Effector CD4-positive, alpha-beta T cell (primary cell): Measurements from ENCODE around the gene MAPK4.

Experiments
- DNase-seq: peaks from one replicate; pipeline ENCODE4 v3.0.0-alpha.2; 2020

MAPK4 gene

DNA sequence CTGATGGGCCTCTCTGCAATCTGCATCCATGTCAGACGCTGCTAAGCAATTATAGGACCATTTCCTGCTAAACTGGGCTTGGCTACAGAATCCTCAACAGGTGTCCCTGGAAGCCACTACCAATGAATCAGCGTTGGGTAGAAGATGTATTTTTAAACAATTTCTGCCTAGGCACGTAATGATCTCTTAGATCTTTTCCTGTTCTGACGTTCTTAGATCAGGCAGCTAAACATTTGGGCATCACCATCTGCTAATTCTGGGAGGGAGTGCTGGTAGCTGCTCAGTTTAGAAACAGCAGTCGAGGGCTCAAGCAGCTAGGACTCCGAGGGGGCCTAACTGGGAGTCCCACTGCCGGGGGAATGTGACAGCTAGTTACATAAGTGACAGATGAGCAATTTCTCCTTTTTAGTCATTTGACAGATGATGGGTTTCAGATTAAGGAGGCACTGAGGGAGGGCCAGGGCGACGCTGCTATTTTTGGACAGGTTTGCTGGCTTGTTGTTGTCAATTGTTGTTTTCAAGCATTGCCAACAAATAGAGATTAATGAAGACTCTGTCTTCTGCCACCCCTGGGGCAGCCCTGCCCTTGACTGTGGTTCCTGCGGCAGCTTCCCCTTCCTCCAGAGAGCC lies 167.2 kb downstream of the MAPK4 start:
- no peak for DNase-seq

DNA sequence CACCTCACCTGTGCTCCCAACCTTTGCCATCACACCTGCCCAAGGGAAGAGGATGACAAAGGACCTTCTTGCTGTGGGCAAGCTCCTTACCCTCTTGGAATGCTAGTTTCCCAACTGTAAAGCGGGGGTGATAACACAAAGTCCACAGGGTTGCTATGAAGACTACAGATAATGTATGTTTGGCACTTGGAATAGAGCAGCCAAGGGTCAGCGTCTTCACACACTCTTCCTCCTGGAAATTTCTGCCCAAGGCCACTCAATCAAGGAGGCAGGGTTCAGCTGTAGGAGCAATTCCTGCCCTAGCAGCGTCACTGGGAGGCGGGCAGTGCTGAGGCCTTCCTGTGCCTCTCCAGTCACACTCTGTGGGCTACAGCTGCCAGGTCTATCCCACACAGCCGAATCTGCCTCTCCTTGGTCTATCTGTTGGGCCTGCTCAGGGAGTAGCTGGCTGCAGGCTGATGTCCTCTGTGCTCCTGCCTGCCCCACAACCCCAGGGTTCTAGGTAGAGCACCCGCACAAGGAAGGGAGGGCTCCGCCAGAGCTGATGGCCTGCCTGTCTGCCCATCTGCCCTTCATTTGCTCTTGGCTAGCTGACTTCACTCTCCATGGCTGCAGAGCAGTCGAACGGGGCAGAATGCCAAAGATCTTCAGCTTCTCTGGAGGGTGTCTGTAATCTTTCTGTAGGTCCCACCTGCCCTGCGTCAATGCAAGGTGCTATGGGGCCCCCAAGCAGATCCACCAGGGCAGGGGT lies 168.0 kb downstream of the MAPK4 start:
- no peak for DNase-seq

DNA sequence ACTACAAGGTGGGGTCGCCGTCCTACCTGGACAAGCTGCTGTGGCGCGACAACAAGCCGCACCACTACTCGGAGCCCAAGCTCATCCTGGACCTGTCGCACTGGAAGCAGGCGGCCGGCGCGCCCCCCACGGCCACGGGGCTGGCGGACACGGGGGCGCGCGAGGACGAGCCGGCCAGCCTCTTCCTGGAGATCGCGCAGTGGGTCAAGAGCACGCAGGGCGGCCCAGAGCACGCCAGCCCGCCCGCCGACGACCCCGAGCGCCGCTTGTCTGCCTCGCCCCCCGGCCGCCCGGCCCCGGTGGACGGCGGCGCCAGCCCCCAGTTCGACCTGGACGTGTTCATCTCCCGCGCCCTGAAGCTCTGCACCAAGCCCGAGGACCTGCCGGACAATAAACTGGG lies 169.5 kb downstream of the MAPK4 start:
- no peak for DNase-seq

DNA sequence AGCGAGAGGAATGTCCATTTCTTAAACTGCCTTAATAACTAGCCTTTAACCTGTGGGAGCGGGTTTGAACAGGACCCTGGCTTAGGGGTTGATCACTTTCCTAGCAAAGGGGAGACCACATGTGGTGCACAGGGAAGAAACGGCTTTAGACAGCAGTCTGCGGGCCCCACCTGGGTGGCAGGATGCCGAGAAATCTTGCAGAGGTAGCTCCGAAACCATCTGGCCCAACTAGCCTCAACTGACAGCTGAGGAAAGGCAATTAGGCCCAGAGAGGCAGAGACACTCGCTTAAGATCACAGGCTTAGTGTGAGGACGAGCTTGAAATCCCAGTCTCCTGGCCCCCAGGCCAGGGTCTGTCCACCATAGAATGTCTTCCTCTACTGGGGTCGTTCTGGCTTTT lies 170.1 kb downstream of the MAPK4 start:
- no peak for DNase-seq

DNA sequence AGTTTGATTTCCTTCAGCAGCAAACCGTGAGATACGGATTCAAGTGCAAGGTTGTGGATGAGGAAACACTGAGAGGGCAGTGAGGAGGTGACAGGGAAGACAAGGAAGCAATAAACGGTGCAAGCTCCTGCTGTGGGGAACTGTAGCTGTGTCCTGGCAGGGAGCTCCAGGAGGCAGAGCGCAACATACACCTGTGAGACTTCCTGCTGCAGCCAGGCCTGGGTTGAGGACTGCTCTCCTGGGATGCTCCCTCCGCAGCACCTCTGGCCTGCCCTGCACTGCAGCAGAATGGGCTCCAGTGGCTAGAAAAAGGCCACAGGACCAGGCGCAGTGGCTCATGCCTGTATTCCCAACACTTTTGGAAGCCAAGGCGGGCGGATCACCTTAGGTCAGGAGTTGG lies 174.5 kb downstream of the MAPK4 start:
- no peak for DNase-seq

DNA sequence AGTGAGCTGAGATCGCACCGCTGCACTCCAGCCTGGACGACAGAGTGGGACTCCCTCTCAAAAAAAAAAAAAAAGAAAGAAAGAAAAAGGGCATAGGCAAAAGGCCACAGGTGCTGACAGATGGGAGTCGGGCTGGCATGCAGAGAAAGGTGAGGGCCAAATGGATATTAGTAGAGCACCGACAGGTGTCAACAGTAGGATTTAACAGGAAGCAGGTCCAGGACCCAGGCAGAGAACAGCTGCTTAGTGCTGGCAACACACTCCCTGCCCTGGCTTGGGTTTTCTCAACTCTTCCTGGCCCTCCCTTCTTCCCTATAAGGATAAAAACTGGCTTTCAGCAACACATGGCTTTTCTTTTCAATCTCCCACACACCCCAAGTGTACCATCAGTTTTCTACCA lies 175.0 kb downstream of the MAPK4 start:
- DNase-seq, result no peak

DNA sequence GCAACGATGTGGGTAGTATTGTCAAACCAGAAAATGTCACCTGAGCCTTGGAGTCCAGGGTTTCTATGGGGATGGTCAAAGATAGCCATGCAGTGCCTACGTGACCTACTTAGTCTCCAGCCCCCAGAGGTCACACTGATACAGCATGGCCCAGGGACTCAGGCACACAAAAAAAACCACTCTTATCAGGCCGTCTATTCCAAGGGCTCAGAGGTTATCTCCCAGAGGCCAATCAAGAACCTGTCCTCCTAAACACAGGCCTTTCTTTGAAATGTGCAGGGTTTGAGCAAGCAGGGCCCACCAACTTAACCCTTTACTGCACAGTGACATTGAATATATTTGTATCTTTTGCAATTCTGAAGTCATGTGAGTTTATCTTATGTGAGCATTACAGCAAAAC lies 177.2 kb downstream of the MAPK4 start:
- DNase-seq, result no peak

DNA sequence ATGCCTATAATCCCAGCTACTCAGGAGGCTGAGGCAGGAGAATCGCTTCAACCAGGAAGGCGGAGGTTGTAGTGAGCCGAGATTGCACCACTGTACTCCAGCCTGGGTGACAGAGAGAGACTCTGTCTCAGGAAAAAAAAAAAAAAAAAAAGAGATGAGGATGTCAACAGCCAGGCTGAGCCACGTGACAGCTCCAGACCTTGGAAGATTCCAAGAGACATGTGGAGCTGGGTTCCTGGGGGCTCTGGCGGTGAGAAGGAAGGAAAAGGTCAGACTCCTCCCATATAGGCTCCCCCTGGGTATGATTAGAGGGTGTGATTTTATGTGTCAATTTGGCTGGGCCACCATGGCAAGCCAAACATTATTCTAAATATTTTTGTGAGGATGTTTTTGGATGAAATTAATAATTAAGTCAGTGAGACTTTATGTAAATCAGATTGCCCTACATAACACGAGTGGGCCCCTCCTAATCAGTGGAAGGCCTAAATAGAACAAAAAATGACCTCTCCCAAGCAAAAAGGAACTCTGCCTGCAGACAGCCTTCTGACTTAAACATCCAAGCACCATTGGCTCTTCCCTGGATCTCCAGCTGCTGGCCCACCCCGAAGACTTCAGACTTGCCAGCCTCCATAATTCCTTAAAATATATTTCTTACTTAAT lies 178.3 kb downstream of the MAPK4 start:
- DNase-seq, result no peak

DNA sequence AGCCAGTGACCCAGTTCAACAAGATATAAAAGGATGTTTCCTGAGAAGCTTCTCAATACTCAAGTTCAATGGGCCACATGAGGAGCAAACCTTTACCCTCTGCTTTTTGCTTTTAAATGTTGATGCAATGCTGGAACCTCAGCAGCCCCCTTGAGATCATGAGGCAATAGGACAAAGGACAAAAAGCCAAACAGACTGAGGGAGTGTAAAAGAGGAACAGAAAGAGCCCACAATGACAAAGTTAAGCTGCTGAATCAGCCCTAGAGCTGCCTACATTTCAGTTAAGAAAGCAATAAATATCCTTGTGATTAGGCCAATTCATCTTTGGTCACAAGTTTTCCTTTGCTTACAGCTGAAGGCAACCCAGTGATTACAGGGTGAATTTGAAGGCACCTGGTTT lies 183.1 kb downstream of the MAPK4 start:
- no peak for DNase-seq

DNA sequence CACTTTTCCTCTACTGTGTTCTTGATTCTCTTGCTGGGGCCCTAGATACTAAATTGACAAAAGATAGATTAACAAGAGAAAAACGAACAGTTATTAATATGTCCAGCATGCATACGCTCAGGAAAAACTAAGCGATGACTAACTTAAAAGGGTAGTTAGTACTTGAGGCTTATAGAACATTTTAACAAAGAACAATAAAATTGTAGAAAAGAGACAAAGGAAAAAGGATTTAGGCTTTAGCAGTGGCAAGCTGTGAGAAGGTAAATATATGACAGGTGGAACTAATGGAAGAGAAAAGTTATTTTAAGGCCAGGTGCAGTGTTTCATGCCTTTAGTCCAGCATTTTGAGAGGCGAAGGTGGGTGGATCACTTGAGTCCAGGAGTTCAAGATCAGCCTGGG lies 184.4 kb downstream of the MAPK4 start:
- no peak for DNase-seq

DNA sequence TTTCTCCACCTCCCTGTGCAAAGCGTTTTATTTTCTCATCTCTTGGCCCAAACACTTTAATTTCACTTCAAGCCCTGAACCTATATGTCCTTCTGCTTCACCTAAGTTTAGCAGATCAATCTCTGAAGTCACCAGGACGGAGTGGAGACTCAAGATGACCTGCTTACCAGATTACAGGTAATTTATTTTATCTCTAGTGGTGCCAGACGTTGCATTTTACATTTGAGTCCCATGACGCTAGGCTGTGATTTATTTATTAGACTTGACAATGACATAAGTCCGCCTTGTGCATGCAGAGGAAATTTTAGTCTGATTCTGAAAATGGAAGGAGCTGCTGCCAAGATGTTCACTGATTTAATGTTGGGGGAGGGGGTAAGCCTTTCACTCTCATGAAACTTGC lies 186.1 kb downstream of the MAPK4 start:
- no peak for DNase-seq

DNA sequence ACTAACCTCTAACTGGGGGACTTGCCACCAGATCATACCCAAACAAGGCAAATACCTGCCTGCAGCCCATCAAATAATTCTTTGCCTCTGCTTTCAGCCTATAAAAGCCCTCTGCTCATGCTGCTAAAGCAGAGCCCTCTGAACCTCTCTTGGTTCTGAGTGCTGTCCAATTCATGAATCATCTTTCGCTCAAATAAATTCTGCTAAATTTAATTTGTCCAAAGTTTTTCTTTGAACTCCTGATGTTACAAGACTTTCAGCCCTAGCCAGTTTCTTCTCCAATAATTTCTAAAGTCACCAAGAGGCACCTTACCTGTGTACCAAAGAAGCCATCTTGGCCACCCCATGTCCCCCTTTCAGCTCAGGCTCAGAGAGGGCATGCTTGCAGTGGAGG lies 188.0 kb downstream of the MAPK4 start:
- DNase-seq, result no peak

DNA sequence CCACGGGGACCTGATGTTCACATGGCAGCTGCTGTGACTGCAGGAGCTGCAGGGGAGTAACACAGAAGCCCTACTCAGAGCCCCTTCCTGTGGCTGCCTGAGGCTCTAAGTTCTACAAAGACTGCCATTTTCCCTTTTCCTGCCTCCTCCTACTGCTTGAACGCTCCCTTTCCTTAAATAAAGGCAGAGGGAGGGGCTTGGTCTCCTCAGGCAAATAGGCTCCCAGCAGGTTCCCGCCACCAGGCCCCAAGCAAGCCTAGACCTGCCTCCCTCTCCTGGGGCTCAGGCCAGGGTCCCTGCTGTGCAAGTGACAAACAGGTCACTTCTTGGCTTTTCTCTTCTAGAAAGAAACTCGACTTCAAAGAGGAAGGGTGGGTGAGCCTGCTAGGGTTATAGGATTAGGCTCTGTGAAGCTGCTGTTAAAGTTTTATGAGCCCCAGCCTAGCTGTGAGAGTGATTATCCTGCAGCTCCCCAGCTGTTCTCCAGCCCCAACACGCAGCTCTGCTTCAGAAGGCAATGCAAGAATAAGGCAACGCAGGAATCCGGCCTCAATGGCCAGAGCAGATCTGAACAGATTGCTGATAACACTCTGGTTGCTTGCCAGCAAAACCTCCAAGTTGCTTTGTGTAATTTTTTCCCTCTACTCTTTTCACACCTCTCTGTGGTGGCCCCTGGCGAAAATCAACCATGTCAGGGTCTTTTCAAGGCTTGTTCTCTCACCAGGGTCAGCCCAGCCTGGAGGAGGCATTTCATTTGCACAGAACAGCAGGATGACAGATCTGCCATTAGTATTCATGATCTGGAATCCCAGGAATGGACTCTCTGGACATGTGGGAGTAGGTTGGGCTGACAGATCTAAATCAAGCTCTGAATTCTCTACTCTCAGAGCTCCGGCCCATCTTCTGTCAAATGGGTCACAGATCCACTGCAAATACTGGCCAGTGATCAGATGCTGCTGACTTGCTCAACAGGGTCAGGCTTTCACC lies 188.6 kb downstream of the MAPK4 start:
- no peak for DNase-seq

DNA sequence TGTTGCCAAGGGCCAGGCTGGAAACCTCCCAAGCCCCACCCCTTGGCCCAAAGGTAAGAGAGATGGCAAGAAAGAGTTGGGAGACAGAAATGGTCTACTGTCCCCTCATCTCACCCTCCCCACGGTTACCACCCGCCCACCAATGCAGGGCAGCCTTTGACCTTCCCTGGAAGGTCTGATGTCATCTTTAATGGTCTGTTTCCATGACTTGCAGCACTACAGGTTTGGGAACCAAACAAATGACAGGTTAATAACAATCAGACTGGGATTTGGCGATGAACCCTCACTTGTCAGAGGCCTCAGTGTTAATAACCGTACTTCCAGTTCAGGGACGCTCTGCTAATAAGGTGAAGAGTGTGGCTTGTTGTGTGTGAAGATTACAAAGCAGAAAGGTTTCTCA lies 189.5 kb downstream of the MAPK4 start:
- DNase-seq, result no peak

DNA sequence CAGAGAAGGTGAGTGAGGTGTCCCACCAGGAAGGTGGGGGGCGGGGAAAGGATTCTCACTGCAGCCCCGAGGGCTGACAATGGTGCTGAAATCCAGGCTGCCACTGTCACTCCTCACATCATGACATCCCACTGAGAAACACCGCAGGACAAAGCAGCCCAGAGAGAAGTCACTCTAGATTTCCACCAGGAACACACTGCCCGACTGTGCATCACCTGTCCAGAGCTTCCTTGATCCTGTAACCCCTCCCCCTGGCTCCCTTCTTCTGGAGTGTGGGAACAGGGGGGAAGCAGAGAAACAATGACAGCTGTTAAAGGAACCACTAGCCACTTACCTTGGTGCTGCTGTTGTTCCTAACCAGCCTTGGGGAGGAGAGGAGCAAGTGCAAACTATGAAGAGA lies 190.1 kb downstream of the MAPK4 start:
- DNase-seq, result no peak

DNA sequence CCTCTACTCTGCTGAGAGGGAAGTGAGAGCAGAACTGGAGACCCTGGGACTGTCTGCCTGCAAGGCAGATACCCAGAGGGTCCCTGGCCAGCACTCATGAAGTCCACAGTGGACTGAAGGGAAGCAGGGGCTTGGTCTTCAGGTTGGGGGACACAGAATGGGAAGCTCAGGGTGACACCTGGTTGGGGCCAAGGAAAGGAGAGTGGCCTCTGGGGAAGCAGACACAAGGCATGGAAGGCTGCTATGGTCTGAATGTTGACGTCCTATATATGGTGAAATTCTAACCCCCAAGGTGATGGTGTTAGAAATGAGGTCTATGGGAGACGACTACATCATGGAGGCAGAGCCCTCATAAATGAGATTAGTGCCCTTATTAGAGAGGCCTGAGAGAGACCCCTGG lies 190.7 kb downstream of the MAPK4 start:
- no peak for DNase-seq

DNA sequence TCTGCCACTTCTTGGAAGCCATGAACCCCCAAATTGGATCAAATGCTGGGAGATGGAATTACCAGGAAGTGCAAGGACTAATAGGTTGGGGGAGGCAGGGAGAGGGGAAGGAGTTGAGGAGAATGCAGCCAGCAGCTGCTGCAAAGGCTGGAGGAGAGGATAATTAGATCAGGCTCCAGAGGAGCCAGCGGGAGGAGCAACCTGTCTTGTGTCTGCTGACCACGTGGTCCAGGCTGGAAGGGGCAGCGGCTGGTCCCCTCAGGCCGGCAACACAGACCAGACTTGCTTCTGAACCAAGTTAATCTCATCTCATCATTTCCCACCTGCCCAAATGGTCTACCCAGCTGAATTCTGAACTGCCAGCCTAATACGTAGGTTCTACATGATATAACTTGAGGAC lies 191.6 kb downstream of the MAPK4 start:
- DNase-seq, result no peak

DNA sequence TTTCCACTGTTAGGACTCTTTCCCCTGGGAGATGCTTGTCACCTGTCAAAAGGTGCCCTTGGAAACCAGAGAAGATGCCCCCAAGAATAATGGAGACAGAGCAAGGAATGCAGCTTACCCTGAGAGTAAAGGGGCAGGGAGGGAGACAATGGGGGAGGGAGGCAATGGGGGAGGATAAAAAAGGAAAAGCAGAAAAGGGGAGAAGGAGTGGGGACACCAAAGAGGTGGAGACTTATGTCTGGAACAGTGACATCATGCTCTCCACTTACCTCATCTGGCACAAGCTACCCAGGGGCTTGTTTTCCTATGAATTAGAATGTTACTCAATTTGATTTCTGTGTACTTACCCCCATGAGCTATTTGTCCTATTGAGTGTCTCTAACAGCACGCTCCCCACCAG lies 192.1 kb downstream of the MAPK4 start:
- no peak for DNase-seq

DNA sequence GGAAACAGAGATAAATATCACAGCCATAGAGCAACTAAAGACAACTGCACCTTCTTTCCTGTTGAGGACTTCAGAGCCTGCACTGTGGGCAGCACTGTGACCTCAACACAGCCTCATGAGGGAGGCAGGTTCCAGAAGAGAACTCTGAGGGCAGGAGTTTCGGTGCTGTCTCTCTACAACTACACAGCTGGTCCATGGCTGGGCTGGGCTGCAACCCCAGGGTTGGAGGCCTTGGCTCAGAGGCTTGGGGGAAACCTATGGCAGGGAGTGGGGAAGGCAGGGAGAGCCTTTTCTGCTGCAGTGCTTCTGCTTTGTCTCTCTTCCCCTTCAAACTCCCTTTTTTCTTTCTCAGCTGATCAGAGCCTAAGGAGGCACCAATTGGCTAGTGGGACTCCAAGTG lies 193.4 kb downstream of the MAPK4 start:
- DNase-seq, result no peak

DNA sequence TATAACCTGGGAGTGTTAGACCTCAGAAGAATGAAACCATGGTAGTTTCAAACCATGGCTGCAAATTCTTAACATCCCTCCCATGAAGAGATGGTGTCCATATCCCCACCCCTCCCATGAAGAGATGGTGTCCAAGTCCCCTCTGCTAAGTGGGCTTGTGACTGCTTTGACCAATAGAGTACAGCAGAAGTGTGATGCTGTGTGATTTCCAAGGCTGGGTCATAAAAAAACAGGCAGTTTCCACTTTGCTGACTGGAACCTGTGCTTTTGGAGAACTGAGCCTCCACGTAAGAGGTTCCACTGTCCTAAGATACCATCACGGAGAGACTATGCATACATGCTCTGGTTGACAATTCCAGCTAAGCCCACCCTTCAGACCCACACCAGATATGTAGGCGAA lies 194.4 kb downstream of the MAPK4 start:
- no peak for DNase-seq

DNA sequence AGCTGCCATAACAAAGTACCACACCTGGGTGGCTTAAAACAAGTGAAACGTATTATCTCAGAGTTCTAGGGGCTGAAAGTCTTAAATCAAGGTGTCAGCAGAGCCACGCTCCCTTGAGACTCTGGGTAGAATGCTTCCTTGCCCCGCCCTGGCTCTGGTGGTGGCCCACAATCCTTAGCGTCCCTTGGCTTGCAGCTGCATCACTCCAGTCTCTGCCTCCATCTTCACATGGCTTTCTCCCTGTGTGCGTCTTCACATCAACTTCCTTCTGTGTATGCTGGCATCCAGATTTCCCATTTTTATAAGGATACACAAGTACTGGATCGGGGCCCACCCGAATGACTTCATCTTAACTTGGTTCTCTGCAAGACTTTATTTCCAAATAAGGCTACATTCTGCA lies 197.5 kb downstream of the MAPK4 start:
- DNase-seq, result no peak

DNA sequence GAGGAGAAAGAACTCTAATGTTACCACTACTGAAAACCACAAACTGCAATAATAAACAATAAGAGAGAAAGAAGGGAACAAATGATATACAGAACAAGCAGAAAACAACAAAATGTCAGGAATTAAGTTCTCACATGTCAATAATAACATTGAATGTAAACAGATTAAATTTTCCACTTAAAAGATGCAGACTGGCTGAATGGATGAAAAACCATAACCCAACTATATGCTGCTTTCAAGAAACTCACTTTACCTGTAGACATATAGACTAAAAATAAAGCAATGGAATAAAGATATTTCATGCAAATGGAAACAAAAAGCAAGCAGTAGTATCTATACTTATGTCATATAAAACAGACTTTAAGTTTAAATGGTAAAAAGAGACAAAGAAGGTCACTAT lies 209.6 kb downstream of the MAPK4 start:
- no peak for DNase-seq

DNA sequence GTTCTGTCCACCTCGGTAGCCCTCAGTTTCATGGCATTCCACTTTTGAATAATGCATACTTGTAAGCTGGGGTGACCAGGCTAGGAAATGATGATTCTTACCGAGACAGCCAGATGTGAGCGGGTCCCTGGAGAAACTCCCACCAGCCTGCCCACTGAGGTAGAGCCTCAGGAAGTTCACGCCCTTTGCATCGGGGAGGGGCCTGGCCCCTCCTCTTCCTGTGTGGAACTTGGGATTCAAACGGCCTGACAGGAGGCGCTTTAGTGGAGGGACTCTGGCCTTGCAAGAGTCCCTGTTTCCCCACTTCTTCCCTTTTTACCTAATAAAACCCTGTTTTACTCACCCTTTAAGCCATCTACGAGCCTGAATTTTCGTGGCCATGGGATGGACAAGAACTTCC lies 215.3 kb downstream of the MAPK4 start:
- no peak for DNase-seq
